Lung (tissue), 12 donors: ENCODE results near the gene ZDHHC3. TPM values are rescaled to one million over a fixed set of nuclear protein-coding genes. Genes with fewer than 3 reads are reported as not detected.

Source experiments
- ATAC-seq: fragments of 200-7000 bp; cut with Tn5 transposase; one replicate; pipeline ENCODE4 v1.9.1; 2020; ENCODE audit warnings: moderate number of reproducible peaks; ENCODE audit not compliant: insufficient read depth, low FRiP score
- DNase-seq, 3 donors: peaks; one replicate each; pipeline ENCODE4 v3.0.0-alpha.2; 2013 to 2017
- H3K27ac ChIP-seq, 2 donors: one replicate each; pipeline ENCODE4 v1.5.1; 2013; ENCODE audit warnings: mild to moderate bottlenecking in 2 of 2, moderate library complexity in 2 of 2, control low read depth in 1 of 2, inconsistent platforms in 1 of 2, low read depth in 1 of 2, low read length in 1 of 2
- H3K27me3 ChIP-seq, 3 donors: one replicate each; pipeline ENCODE4 v1.5.1; 2013; ENCODE audit warnings: low read length in 2 of 3; ENCODE audit not compliant: control insufficient read depth in 3 of 3, insufficient read depth in 3 of 3
- H3K36me3 ChIP-seq, 4 donors: one replicate each; pipeline ENCODE4 v1.5.1; 2013; ENCODE audit warnings: low read length in 4 of 4, mild to moderate bottlenecking in 1 of 4, moderate library complexity in 1 of 4; ENCODE audit not compliant: control insufficient read depth in 4 of 4, insufficient read depth in 4 of 4
- H3K4me1 ChIP-seq, 5 donors: one replicate each; pipeline ENCODE4 v1.5.1; 2013; ENCODE audit warnings: low read length in 5 of 5, mild to moderate bottlenecking in 2 of 5, moderate library complexity in 1 of 5; ENCODE audit not compliant: control insufficient read depth in 5 of 5, insufficient read depth in 5 of 5
- H3K4me3 ChIP-seq: one replicate; pipeline ENCODE4 v1.5.1; 2013; ENCODE audit warnings: mild to moderate bottlenecking, control low read depth, moderate library complexity
- H3K9ac ChIP-seq, 2 donors: one replicate each; pipeline ENCODE4 v1.5.1; 2013; ENCODE audit warnings: low read length in 2 of 2, control low read depth in 1 of 2; ENCODE audit not compliant: insufficient read depth in 1 of 2
- H3K9me3 ChIP-seq, 4 donors: one replicate each; pipeline ENCODE4 v1.5.1; 2013; ENCODE audit warnings: low read length in 3 of 4, mild to moderate bottlenecking in 1 of 4, moderate library complexity in 1 of 4; ENCODE audit not compliant: control insufficient read depth in 4 of 4, insufficient read depth in 3 of 4
- CTCF ChIP-seq: IDR thresholded peaks from 2 replicates; pipeline ENCODE4 v1.5.1; 2012; ENCODE audit warnings: mild to moderate bottlenecking; ENCODE audit errors: control extremely low read depth, extremely low read depth
- WGBS, 2 donors: extraction: QIAGEN DNeasy Blood & Tissue Kit; methylation state at CpG; one replicate each; pipeline ENCODE4 v1.1.7; 2013; 5-methylcytosine and 5-hydroxymethylcytosine counted together
- polyA plus RNA-seq, 2 donors: library from polyadenylated mRNA; stranded (reverse); fragments of 200-250 nt; gene quantifications; one replicate each; pipeline ENCODE4 v1.2.1, GENCODE V29; 2013
- total RNA-seq, 2 donors: library from RNA; depleted of rRNA in 1 of 2; stranded (reverse); fragments of >200 nt in 1 of 2; gene quantifications; one replicate each; pipeline ENCODE4 v1.2.1, GENCODE V29; 2014 to 2021
- donor health status: control.
- donor health status: control.
- donor health status: Bipolar disorder and iron deficiency.
- donor health status: healthy.
- donor health status: DM: yes; HTN: yes; CAD: no.

Gene ZDHHC3
- total and polyA plus RNA-seq, 4 donors = 49.8 to 96.2 (median 78.0) TPM

- Histone ChIP-seq H3K27me3 (peaks cover 0 to 6% (median 0%) of the 10 kb centered on the region in 3 donors), H3K27ac (no peak overlapping the region), H3K9ac (no peak overlapping the region), H3K4me1 (peaks cover 0 to 3% (median 0%) of the 10 kb centered on the region in 5 donors), H3K9me3 (peaks cover 0 to 4% (median 0%) of the 10 kb centered on the region in 4 donors), H3K36me3 (no peaks in the 10 kb centered on the region), H3K4me3 (no peak overlapping the region)
- WGBS, 2 donors = 67 to 77% methylated on average over 4 of the region's 4 CpGs
- DNase-seq (no peak), ATAC-seq (no peak)
- TF ChIP-seq CTCF = no peak
Measured at GRCh38 chr3:44885618-44886017, 90.4 kb downstream of the ZDHHC3 start.

- H3K9me3 ChIP-seq = peaks cover 0 to 4% (median 0%) of the 10 kb centered on the region in 4 donors
- no peaks in the 10 kb centered on the region for H3K36me3 ChIP-seq
- 67 to 76% methylated on average over 4 of the region's 4 CpGs for WGBS, 2 donors
- no peak overlapping the region for H3K9ac ChIP-seq
- H3K4me3 ChIP-seq = no peak overlapping the region
- DNase-seq = no peak
- no peak for TF ChIP-seq CTCF
- H3K4me1 ChIP-seq = peaks cover 0 to 3% (median 0%) of the 10 kb centered on the region in 5 donors
- H3K27me3 ChIP-seq = peaks cover 0 to 6% (median 0%) of the 10 kb centered on the region in 3 donors
- H3K27ac ChIP-seq = no peak overlapping the region
- no peak for ATAC-seq
Measured at GRCh38 chr3:44883999-44884431, 92.0 kb downstream of the ZDHHC3 start.

- H3K36me3 ChIP-seq = no peaks in the 10 kb centered on the region
- H3K4me3 ChIP-seq = no peak overlapping the region
- ATAC-seq (no peak), DNase-seq (no peak)
- peaks cover 0 to 3% (median 0%) of the 10 kb centered on the region in 5 donors for H3K4me1 ChIP-seq
- no peak for TF ChIP-seq CTCF
- H3K9ac ChIP-seq = no peak overlapping the region
- H3K9me3 ChIP-seq = peaks cover 0 to 4% (median 0%) of the 10 kb centered on the region in 4 donors
- H3K27ac ChIP-seq = no peak overlapping the region
- H3K27me3 ChIP-seq = peaks cover 0 to 6% (median 0%) of the 10 kb centered on the region in 3 donors
- WGBS, 2 donors = 95 to 96% methylated on average over 5 of the region's 5 CpGs
Measured at GRCh38 chr3:44883213-44883955, 92.6 kb downstream of the ZDHHC3 start.
